HCT116 (cell line): ENCODE data around the gene SUOX. TPM values are rescaled to one million over a fixed set of nuclear protein-coding genes. Genes with fewer than 3 reads are reported as not detected.

ENCODE experiments used
- ATAC-seq: fragments of 200-7000 bp; cut with Tn5 transposase; 2 replicates; pipeline ENCODE4 v1.9.1; 2020; ENCODE audit warnings: mild to moderate bottlenecking, moderate library complexity
- BruUV-seq: library from RNA; stranded (reverse); fragments of 400-500 nt; replicated peaks from 2 replicates; lab custom pipeline; 2021; lab: Mats Ljungman, UMichigan
- CTCF ChIA-PET: fragments of 300-600 bp; sonication (Branson Sonifier 250); formaldehyde crosslinking; loops from one replicate; lab custom pipeline; 2021; ENCODE audit warnings: antibody characterized with exemption; lab: Charles Lee
- POLR2A ChIA-PET: fragments of 300-600, 350-600 bp; sonication (Branson Sonifier 250); formaldehyde crosslinking; loops from one replicate; lab custom pipeline; 2021; ENCODE audit warnings: antibody characterized with exemption; lab: Charles Lee
- RAD21 ChIA-PET, 2 experiments: fragments of 300-600 bp; sonication (Branson Sonifier 250); formaldehyde crosslinking; loops; one replicate each; lab custom pipeline; 2023; ENCODE audit warnings: low total read pairs in 2 of 2; ENCODE audit not compliant: uncharacterized antibody in 2 of 2, unreplicated experiment in 2 of 2, low non-redundant PET in 1 of 2; lab: Charles Lee
- DNase-seq: peaks from one replicate; pipeline ENCODE4 v3.0.0-alpha.2; 2010; ENCODE audit warnings: low read depth, low spot score
- H2AFZ ChIP-seq: fragments of 200-600 bp; shearing (Covaris generic), sonication (generic); 2 replicates; pipeline ENCODE4 v1.6.1; 2017; ENCODE audit warnings: low read depth, mixed run types, mixed read lengths, antibody characterized with exemption, low read length; ENCODE audit not compliant: poor library complexity, severe bottlenecking
- H3K27ac ChIP-seq: 2 replicates; pipeline ENCODE4 v1.5.1; 2012; ENCODE audit warnings: low read depth, low read length
- H3K27me3 ChIP-seq: fragments of 200-600 bp; sonication (generic); 2 replicates; pipeline ENCODE4 v1.6.1; 2016; ENCODE audit warnings: mixed run types, low read length, mixed read lengths; ENCODE audit not compliant: insufficient read depth
- H3K36me3 ChIP-seq, 2 experiments: fragments of 200-500 bp in 1 of 2; fragments of 200-600 bp in 1 of 2; sonication (Bioruptor generic) in 1 of 2; sonication (generic) in 1 of 2; 2 replicates each; pipeline versions ENCODE4 v1.5.1 to v1.6.1; 2014 to 2016; ENCODE audit warnings: low read length in 2 of 2, inconsistent platforms in 1 of 2, mixed read lengths in 1 of 2, mixed run types in 1 of 2; ENCODE audit not compliant: insufficient read depth in 2 of 2, control insufficient read depth in 1 of 2
- H3K4me1 ChIP-seq, 2 experiments: fragments of 200-600 bp in 1 of 2; sonication (generic) in 1 of 2; 2 replicates each; pipeline versions ENCODE4 v1.5.1 to v1.6.1; 2012 to 2017; ENCODE audit warnings: low read length in 2 of 2, inconsistent platforms in 1 of 2, mild to moderate bottlenecking in 1 of 2, mixed read lengths in 1 of 2, mixed run types in 1 of 2, moderate library complexity in 1 of 2; ENCODE audit not compliant: insufficient read depth in 2 of 2, control insufficient read depth in 1 of 2
- H3K4me2 ChIP-seq: fragments of 200-600 bp; sonication (generic); 2 replicates; pipeline ENCODE4 v1.6.1; 2017; ENCODE audit warnings: mixed run types, low read length, mixed read lengths
- H3K4me3 ChIP-seq, 2 experiments: fragments of 200-600 bp in 1 of 2; sonication (generic) in 1 of 2; replicated peaks in 1 of 2; 2 replicates each; pipeline ENCODE4 v1.5.1; 2011 to 2016; ENCODE audit warnings: low read length in 2 of 2, control low read depth in 1 of 2, low read depth in 1 of 2, mild to moderate bottlenecking in 1 of 2, mixed read lengths in 1 of 2, mixed run types in 1 of 2
- H3K79me2 ChIP-seq: fragments of 200-600 bp; sonication (generic); 2 replicates; pipeline ENCODE4 v1.6.1; 2017; ENCODE audit warnings: mild to moderate bottlenecking, mixed run types, low read length, moderate library complexity, mixed read lengths; ENCODE audit not compliant: insufficient read depth
- H3K9ac ChIP-seq: fragments of 200-600 bp; sonication (generic); 2 replicates; pipeline ENCODE4 v1.6.1; 2016; ENCODE audit warnings: low read length, mixed read lengths
- H3K9me2 ChIP-seq: fragments of 200-600 bp; sonication (generic), shearing (Covaris generic); 2 replicates; pipeline ENCODE4 v1.6.1; 2017; ENCODE audit warnings: mixed run types, mild to moderate bottlenecking, moderate library complexity; ENCODE audit not compliant: insufficient read depth
- H3K9me3 ChIP-seq, 2 experiments: fragments of 200-500 bp in 1 of 2; fragments of 200-600 bp in 1 of 2; sonication (Bioruptor generic) in 1 of 2; sonication (generic) in 1 of 2; 2 replicates each; pipeline ENCODE4 v1.6.1; 2014 to 2017; ENCODE audit warnings: low read length in 2 of 2, mixed read lengths in 2 of 2, inconsistent platforms in 1 of 2, low read depth in 1 of 2, mild to moderate bottlenecking in 1 of 2, mixed run types in 1 of 2, moderate library complexity in 1 of 2; ENCODE audit not compliant: control insufficient read depth in 1 of 2, insufficient read depth in 1 of 2
- H4K20me1 ChIP-seq: fragments of 200-600 bp; sonication (generic), shearing (Covaris generic); 2 replicates; pipeline ENCODE4 v1.6.1; 2017; ENCODE audit warnings: mixed run types, mild to moderate bottlenecking, moderate library complexity; ENCODE audit not compliant: insufficient read depth
- CEBPB ChIP-seq: IDR thresholded peaks from 2 replicates; pipeline ENCODE4 v1.6.1; 2012; ENCODE audit warnings: low read depth
- EGR1 ChIP-seq: IDR thresholded peaks from 2 replicates; pipeline ENCODE4 v1.6.1; 2012; ENCODE audit warnings: low read depth
- ELF1 ChIP-seq: IDR thresholded peaks from 2 replicates; pipeline ENCODE4 v1.6.1; 2012; ENCODE audit warnings: low read depth, borderline replicate concordance
- EZH2 ChIP-seq: fragments of 200-600 bp; sonication (generic); IDR thresholded peaks from 2 replicates; pipeline ENCODE4 v1.6.1; 2017; ENCODE audit warnings: antibody characterized with exemption, mixed run types
- JUND ChIP-seq: IDR thresholded peaks from 2 replicates; pipeline ENCODE4 v1.6.1; 2012
- MAX ChIP-seq: IDR thresholded peaks from 2 replicates; pipeline ENCODE4 v1.6.1; 2012
- POLR2A ChIP-seq: IDR thresholded peaks from 2 replicates; pipeline ENCODE4 v1.7.0; 2011; ENCODE audit warnings: borderline replicate concordance; ENCODE audit not compliant: insufficient read depth, insufficient read length; ENCODE audit errors: extremely low read depth
- REST ChIP-seq: IDR thresholded peaks from 2 replicates; pipeline ENCODE4 v1.6.1; 2012; ENCODE audit warnings: low read depth
- SIN3A ChIP-seq: IDR thresholded peaks from 2 replicates; pipeline ENCODE4 v1.6.1; 2012; ENCODE audit warnings: low read depth
- SP1 ChIP-seq: IDR thresholded peaks from 2 replicates; pipeline ENCODE4 v1.6.1; 2012; ENCODE audit warnings: low read depth
- SRF ChIP-seq: IDR thresholded peaks from 2 replicates; pipeline ENCODE4 v1.6.1; 2012; ENCODE audit warnings: low read depth
- intact Hi-C: fragments of 100-400 bp; cut with micrococcal nuclease; formaldehyde crosslinking; loops from 2 replicates; pipeline ENCODE4 v1.10.0; 2022
- total RNA-seq: library from RNA; stranded (reverse); gene quantifications from one replicate; pipeline ENCODE4 v1.2.1, GENCODE V29; 2021; ENCODE audit not compliant: unreplicated experiment
- TF ChIP-seq, protein P1 (sequence below): IDR thresholded peaks from 2 replicates; pipeline ENCODE4 v1.6.1; 2012

The SUOX gene
- total RNA-seq, 1 experiment from 2014 or later: 18.0 TPM

GRCh38 chr12:55965240-55965639 is 31.8 kb upstream of the SUOX start:
- peaks cover 8 to 16% of the 10 kb centered on the region in 2 experiments for H3K4me1 ChIP-seq
- H3K9me3 ChIP-seq: no peaks in the 10 kb centered on the region
- ChIA-PET POLR2A (no interaction called here), CTCF (no interaction called here), RAD21 (no interaction called here)
- no peak overlapping the region for H3K4me3 ChIP-seq
- no peaks in the 10 kb centered on the region for H4K20me1 ChIP-seq
- H2AFZ ChIP-seq: no peak overlapping the region
- no peaks in the 10 kb centered on the region for H3K27me3 ChIP-seq
- no peak overlapping the region for H3K27ac ChIP-seq
- ATAC-seq (no peak), DNase-seq (no peak)
- TF ChIP-seq JUND (no peak), REST (no peak), CEBPB (no peak), SIN3A (no peak), ELF1 (no peak), SRF (no peak), POLR2A (no peak), EGR1 (no peak), EZH2 (no peak), MAX (no peak), SP1 (no peak)
- TF ChIP-seq, protein P1, sequence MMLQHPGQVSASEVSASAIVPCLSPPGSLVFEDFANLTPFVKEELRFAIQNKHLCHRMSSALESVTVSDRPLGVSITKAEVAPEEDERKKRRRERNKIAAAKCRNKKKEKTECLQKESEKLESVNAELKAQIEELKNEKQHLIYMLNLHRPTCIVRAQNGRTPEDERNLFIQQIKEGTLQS: no peak
- no peak overlapping the region for H3K9ac ChIP-seq
- peaks cover 16% of the 10 kb centered on the region in 2 experiments; a peak in 3 of 4 replicates for H3K36me3 ChIP-seq
- BruUV-seq: no TSS peak
- H3K4me2 ChIP-seq: no peak overlapping the region
- no peaks in the 10 kb centered on the region for H3K9me2 ChIP-seq
- peaks cover 29% of the 10 kb centered on the region for H3K79me2 ChIP-seq
- intact Hi-C loops: no loop called here
